ENCODE results near the gene BEST1.
"Not testable (repeated sequence)": the region's sequence is repeated elsewhere in the genome, so short reads cannot be mapped to it uniquely, and the experiment has no call there.

BEST1 gene

DNA sequence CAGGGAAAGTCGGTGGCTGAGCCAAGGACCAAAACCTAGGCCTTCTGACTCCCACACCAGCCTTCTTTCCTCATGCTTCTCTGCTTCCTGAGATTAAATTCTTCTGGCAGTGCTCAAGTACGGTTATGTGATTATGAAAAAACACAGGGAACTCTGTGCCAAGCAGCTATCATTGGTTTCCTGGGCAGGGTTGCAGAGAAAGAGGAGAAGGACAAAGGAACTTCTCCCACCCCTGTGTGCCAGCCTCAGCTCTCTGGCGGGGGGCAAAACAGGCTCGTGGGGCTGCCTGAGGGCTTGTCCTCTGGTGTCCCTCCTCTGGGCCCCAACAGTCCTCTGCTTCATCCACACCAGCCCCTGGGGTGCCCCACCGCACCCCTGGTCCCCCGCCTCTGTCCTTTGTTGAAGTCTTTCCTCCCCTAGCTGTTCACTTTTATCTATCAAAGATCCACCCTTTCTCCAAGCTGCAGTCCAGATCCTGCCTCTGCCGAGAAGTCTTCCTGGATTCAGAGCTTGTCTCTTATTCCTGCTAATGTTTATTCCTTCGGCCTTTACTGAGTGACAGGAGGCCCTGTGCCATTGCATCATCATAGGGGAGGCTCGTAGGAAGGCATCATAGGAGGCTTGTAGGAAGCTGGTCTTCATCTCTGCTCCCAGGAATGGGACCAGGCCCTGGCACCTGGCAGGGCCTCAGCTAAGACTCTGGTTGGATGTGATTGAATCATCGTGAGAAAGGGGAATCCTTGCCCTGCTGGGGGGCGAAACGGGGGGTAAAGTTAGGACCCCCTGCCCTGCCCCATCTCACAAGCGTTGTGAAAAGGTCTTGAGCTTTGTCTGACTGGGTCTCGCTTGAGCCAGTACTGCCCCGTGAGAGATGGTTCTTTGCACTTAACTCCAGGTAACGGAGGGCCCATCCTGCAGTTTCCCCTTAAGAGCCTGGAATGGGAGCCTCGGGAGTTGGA is 28.8 kb downstream of the BEST1 start:
- DNase-seq (ENCODE audit: low spot score): no peak

DNA sequence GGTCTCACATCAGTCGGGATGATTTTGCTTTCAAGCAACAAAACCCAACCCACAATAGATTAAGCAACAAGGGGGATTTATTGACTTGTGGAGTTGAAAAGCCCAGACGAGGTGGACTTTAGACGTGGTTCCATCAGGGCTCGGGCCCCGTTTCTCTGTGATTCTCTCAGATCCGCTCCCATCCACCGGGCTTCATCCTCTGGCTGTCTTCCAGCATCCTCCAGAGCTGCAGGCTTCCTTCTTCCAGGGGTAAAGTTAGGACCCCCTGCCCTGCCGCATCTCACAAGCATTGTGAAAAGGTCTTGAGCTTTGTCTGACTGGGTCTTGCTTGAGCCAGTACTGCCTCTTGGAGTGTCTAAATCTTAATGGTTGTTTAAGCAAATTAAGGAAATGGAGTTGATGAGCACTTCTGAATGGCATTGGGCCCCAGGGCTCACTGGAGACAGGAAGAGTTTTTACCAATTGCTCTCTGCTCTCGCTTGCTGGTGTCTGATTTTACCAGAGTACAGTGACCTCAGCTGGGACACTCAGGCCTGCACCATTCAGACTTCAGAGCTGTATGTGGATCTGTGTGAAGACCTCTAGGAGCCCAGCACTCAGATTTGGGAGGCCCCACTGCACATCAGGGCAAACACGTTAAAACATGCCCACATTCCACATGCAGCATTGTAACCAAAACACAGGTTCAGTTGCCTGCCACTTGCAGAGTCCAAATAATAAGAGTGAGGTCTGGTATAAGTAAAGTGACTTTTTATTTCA is 30.8 kb downstream of the BEST1 start:
- DNase-seq (ENCODE audit: low spot score): no peak

DNA sequence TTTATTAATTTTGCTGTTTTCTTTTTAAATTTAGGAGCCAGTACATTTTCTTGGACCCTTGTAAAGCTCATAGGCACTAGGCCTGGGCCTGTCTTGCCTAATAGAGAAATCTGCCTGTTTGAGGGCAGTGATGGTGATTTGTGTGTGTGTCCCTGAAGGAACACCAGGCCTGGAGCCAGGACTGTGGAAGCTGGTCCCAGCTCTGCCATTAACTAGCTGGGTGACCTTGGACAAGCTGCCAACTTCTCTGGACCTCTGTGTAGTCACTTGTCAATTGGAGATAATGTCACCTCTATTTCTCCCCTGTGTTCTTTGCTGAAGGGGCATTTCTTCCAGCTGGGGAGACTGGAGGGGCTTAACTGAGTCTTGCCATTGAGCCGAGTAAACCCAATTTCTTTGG is 33.3 kb downstream of the BEST1 start:
- no peak for DNase-seq (ENCODE audit: low spot score)

DNA sequence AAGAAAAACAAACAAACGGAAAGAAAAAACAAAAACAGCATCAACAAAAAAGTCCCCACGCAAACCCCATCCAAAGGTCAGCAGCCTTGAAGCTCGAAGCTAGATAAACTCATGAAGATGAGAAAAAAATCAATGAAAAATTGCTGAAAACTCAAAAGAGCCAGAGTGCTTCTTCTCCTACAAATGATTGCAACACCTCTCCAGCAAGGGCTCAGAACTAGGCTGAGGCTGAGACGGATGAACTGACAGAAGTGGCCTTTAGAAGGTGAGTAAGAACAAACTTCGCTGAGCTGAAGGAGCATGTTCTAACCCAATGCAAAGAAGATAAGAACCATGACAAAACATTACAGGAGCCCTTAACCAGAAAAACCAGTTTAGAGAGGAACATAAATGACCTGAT is 35.7 kb downstream of the BEST1 start:
- DNase-seq (ENCODE audit: low spot score): no peak

DNA sequence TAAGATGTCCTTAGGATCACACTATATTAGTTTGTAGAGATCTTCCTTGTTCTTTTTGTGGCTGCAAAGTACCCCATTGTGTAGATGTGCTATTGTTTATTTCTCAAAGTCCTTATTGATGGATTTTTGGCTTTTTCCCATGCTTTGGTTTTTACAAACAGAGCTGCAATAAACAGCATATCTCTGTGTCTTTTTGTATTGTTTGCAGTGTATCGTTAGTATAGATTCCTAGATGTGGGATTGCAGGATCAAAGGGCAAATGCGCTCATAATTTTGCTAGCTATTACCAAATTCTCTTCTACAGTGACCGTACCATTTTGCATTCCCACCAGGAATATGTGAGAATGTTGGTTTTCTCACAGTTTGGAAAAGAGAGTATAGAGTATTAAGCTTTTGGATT is 44.8 kb downstream of the BEST1 start:
- DNase-seq (ENCODE audit: low spot score): no peak

DNA sequence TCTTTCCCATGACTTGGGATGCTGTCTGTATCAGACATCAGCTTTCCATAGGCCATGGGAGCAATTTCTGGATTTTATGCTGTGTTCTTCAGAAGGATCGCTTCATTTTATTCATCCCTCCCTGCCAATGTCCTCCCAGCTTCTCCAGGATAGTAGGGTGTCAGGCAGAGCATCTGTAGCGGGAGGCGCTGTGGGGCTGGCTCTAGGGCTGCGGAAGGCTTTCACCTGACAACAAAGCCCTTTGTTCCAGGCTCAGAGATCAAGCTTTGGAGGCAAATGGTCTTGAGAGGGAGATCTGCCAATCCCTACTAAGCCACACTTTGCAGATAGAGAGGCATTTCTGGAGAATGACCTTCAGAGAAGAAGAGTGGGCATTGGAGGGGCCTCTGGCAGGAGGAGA is 46.8 kb downstream of the BEST1 start:
- no peak for DNase-seq (ENCODE audit: low spot score)

DNA sequence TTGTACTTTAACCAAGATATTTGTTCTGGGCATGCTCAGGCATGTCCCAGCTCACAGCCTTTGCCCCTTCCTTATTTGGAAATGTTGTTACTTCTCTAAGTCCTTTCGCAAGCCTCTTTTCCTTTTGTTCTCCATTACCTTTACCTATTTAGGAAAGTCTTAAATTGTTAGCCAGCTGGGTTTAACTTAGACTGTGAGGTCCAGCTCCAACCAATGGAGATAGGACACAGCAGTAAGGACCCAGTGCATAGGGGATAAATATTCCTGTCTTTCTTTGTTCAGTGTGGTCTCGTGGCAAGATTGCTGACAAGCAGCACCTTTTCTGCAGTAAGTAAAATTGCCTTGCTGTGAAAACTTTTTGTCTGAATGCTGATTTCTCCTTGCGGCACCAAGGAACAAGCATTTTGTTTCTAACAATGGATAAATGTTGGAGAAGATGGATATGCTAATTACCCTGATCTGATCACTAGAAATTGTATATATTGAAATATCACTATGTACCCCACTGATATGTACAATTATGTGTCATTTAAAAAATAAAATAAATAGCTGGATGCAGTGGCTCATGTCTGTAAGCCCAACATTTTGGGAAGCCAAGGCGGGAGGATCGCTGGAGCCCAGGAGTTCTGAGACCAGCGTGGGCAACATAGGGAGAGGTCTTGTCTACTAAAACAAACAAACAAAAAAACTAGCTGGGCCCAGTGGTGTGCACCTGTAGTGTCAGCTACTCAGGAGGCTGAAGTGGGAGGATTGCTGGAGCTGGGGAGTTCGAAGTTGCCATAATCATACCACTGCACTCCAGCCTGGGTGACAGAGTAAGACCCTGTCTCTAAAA is 49.2 kb downstream of the BEST1 start:
- DNase-seq (ENCODE audit: low spot score): no peak

DNA sequence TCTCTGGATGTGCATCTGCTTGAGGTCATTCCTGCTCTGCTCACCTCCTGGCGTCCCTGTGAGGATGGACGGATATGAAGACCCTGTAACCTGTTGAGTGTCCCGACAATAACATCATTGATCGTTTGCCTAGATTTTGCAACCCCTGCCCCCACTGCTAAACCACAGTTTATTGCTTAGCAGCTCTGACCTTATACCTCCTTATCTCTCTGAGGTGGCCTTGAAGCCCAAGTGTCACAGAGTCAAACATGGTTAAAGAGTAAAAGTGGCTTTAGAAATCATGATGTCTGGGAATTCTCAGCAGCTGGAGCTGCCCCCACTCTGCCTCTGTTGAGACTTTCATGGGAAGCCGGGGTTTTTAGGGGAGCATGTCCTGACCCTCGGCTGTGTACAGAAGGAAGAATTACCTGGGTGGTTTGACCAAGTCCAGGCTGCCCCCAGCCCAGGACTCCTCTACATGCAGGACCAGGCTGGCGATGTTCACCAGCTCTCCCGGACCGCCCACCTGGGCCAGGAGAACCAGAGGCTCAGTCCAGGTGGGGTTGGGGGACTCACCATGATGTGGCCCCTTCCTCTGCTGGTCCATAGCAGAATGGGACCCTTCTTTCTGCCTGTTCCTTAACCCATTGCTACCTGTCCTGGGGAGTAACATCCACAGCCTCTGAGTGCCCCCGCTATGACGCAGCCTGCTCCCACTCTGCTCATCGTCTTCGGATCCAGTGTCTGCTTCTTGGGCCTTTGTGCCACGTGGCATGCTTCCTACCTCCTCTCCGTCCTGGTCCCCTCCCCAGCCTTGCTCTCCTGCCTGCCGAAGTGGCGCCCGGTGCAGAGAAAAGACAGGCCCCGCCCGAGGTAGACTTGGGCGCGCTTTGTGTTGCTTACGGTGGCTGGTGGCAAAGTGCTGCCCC is 50.6 kb downstream of the BEST1 start:
- no peak for DNase-seq (ENCODE audit: low spot score)

DNA sequence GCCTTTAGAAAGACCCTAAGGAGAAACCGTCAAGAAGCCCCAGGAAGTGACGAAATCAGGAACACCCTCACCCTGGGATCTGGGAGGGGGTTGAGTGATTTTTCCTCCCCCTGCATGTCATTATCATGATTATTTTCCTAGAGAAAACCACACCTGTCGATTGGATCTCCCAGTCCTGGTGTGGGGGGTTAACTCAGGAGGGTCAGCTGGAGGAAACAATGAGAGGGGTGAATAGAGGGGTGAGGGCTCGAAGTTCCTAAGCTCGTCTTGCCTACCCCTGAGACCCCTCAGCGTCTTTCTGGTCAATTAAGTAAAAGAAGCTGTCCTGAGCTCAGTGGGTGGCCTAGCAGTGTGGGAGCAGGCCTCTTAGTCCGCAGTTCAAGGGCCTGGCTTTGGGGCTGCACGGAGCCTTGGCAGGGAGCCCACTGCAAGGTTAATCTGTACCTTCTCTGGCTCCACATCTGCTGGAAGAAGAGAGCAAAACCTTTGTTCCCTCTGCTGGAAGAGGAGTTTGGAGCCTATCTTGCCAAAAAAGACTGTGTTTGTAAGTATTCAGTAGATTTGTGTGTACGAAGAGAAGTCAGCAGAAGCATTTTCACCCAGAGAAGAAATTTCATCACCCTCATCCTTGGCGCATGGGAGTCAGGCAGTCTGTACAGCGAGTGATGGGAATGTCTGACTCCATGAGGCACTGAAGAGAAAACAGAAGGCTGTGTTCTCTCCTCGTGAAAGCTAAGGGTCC is 51.5 kb downstream of the BEST1 start:
- DNase-seq (ENCODE audit: low spot score): no peak

DNA sequence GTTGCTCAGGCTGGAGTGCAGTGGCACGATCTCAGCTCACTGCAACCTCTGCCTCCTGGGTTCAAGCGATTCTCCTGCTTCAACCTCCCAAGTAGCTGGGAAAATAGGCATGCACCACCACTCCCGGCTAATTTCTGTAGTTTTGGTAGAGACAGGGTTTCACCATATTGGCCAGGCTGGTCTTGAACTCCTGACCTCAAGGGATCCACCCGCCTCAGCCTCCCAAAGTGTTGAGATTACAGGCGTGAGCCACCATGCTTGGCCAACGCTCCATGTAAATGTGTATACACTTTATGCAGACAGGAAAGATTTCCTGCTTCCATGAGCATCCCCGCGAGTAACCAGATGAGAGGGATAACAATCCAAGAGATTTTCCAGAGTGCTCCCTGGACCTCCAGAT is 52.1 kb downstream of the BEST1 start:
- DNase-seq (ENCODE audit: low spot score): not testable (repeated sequence)

DNA sequence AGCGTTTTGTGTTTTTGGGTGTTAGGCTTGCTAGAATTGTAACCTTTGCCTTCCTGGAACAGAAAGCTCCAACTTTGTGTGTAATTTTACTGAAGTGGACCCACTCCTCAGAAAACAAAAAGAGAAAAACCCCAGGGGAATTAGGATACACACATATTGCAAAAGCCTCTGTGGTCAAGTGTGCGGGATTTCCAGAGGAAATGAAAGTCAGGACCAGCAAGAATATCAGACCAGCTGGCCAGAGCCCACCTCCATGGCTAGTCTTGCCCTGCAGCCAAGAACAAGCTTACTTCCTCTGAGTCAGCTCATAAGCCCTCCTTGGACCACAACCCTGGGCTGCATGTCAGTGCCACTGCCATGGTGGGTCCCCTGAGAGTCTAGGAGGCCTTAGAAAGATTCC is 54.3 kb downstream of the BEST1 start:
- no peak for DNase-seq (ENCODE audit: low spot score)

DNA sequence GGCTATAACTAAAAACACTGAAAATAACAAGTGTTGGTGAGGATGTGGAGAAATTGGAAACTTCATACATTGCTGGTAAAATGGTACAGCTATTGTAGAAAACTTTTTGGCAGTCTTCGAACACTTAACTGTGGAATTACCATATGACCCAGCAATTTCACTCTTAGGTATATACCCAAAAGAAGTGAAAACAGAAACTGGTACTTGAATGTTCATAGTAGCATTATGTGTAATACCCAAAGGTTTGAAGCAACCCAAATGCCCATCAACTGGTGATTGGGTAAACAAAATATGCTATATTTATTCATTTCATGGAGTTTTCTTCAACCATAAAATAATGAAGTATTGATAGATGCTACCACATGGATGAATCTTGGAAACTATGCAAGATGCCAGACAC is 58.0 kb downstream of the BEST1 start:
- DNase-seq (ENCODE audit: low spot score): no peak

DNA sequence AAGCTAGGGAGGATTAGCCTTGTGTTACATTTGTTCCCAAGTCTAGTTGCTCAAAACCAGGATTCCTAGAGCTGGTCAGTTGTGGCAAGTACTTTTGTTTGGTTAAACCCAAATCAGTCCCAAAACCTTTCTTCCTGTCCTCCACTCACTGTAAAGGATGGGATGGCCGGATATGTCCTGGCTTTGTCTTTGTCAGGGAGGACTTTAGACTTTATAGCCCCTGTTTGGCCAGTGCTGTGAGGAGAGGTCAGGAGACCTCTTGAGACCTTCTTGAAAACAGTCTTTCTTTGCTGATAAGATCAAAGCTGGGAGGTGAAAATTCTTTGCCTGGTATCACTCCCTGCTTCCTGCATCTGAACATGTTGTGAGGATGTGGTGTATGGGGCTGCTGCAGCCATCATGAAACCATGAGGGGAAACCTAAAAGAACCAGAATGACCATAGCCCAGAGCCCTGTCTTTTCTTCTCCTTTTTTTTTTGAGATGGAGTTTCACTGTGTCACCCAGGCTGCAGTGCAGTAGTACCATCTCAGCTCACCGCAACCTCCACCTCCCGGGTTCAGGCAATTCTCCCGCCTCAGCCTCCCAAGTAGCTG is 60.9 kb downstream of the BEST1 start:
- DNase-seq (ENCODE audit: low spot score): no peak

DNA sequence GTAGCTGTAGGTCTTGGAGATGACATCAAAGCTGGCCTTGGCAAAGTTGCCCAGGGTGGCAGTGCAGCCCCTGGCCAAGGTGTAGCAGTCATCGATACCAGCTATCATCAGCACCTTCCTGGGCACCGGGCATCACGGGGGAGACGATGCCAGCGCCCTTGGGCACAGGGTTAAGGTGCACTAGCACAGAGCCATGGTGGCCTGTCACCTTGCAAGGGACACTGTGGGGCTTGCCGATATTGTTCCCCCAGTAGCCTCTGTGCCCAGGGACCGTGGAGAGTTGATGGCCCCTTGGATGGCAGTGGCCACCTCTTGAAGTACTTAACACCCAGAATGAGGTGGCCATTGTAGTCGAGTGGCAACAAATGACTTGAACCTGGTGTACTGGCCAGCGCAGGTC is 61.7 kb downstream of the BEST1 start:
- no peak for DNase-seq (ENCODE audit: low spot score)

DNA sequence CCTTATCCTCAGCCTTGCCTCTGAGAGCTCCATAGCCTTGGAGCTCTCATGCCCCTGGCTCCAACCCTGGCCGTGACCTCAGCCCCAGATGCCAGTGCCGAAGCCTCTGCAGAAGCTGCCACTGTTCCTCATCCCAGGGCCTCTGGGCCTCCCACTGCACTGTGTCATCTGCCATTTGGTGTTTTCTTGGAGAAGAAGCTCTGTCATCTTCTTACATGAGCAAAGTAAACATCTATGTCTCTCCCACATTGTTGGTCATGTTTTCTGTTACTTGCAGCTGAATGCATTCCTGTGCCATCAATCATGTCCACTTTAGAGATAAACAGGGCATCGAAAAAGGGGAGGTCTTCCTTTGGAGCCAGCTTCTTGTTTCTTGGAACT is 62.3 kb downstream of the BEST1 start:
- DNase-seq (ENCODE audit: low spot score): no peak

DNA sequence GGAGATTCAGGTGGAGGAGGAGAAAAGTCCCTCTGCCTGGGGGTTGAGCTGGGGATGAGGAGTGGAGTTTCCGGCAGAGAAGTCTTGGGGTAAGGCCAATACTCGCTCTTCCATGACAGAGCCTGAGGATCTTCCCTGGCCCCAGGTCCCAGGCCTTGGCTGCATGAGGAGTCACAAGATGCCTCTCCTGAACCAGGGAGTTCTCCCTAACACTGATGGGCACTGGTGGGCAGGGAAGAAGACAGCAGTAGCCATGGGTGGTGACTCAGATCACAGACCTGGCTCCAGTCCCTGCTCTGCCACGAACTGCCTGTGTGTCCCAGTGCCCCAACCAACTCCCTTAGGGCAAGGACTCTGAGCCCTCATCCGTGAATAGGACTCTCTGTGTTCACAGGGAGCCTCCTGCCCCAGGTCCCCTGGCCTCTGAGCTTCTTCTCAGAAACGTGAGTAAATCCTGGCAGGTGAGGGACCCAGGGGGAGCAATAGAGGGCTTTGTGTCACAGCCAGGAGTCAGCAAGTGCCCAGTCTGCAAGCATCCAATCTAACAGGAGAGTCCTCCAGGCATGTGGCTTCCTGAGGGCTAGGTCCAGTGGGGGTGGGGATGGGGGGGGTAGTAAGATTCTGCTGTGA is 62.8 kb downstream of the BEST1 start:
- DNase-seq (ENCODE audit: low spot score): no peak
